Neural progenitor cell (in vitro differentiated cells): ENCODE measurements around the gene RAB1B. TPM values are rescaled to one million over a fixed set of nuclear protein-coding genes. Genes with fewer than 3 reads are reported as not detected.

ENCODE experiments used
- DNase-seq: peaks from one replicate; pipeline ENCODE4 v3.0.0-alpha.2; 2016; ENCODE audit warnings: low spot score
- H2AFZ ChIP-seq: fragments of 200-600 bp; sonication (generic); replicated peaks from 2 replicates; pipeline ENCODE4 v1.6.1; 2016; ENCODE audit warnings: antibody characterized with exemption
- H3F3A ChIP-seq: fragments of 200-600 bp; sonication (generic); 2 replicates; pipeline ENCODE4 v1.6.1; 2016; ENCODE audit warnings: antibody characterized with exemption, low read depth
- H3K27ac ChIP-seq: fragments of 200-600 bp; sonication (generic); 2 replicates; pipeline ENCODE4 v1.5.1; 2016; ENCODE audit warnings: mild to moderate bottlenecking
- H3K27me3 ChIP-seq: fragments of 200-600 bp; sonication (generic); 2 replicates; pipeline ENCODE4 v1.6.1; 2016; ENCODE audit warnings: mild to moderate bottlenecking, moderate library complexity
- H3K36me3 ChIP-seq: fragments of 200-600 bp; sonication (generic); 2 replicates; pipeline ENCODE4 v1.5.1; 2016
- H3K4me1 ChIP-seq: fragments of 200-600 bp; sonication (generic); 2 replicates; pipeline ENCODE4 v1.6.1; 2016; ENCODE audit warnings: mixed run types
- H3K4me2 ChIP-seq: fragments of 200-600 bp; sonication (generic); 2 replicates; pipeline ENCODE4 v1.6.1; 2016
- H3K4me3 ChIP-seq: fragments of 200-600 bp; sonication (generic); 2 replicates; pipeline ENCODE4 v1.5.1; 2016
- H3K79me2 ChIP-seq: fragments of 200-600 bp; sonication (generic); 2 replicates; pipeline ENCODE4 v1.6.1; 2016; ENCODE audit warnings: low read depth
- H3K9ac ChIP-seq: fragments of 200-600 bp; sonication (generic); 2 replicates; pipeline ENCODE4 v1.6.1; 2016
- H3K9me3 ChIP-seq: fragments of 200-600 bp; sonication (generic); 2 replicates; pipeline ENCODE4 v1.5.1; 2016; ENCODE audit warnings: low read depth
- H4K20me1 ChIP-seq: fragments of 200-600 bp; sonication (generic); 2 replicates; pipeline ENCODE4 v1.6.1; 2016; ENCODE audit warnings: low read depth
- H3K27ac Mint-ChIP-seq: 3 replicates; pipeline ENCODE4 v1.8.0; 2021; ENCODE audit warnings: mixed read lengths
- H3K27me3 Mint-ChIP-seq: 2 replicates; pipeline ENCODE4 v1.8.0; 2022; ENCODE audit warnings: low read depth, mild to moderate bottlenecking, inconsistent platforms, moderate library complexity, mixed read lengths; ENCODE audit not compliant: insufficient read depth
- H3K36me3 Mint-ChIP-seq: 3 replicates; pipeline ENCODE4 v1.8.0; 2021; ENCODE audit warnings: mixed read lengths
- H3K4me1 Mint-ChIP-seq: 3 replicates; pipeline ENCODE4 v1.8.0; 2021; ENCODE audit warnings: mixed read lengths
- H3K4me3 Mint-ChIP-seq: 3 replicates; pipeline ENCODE4 v1.8.0; 2021; ENCODE audit warnings: mild to moderate bottlenecking, moderate library complexity, mixed read lengths
- H3K9me3 Mint-ChIP-seq: 3 replicates; pipeline ENCODE4 v1.8.0; 2020; ENCODE audit warnings: mixed read lengths
- CTCF ChIP-seq: fragments of 200-600 bp; sonication (generic); IDR thresholded peaks from 2 replicates; pipeline ENCODE4 v1.5.1; 2017; ENCODE audit warnings: antibody characterized with exemption, mild to moderate bottlenecking
- EZH2 ChIP-seq: fragments of 200-600 bp; sonication (generic); IDR thresholded peaks from 2 replicates; pipeline ENCODE4 v1.6.1; 2017; ENCODE audit warnings: antibody characterized with exemption, mild to moderate bottlenecking, moderate library complexity
- EZH2phosphoT487 ChIP-seq: fragments of 200-600 bp; sonication (generic); IDR thresholded peaks from 2 replicates; pipeline ENCODE4 v1.6.1; 2017; ENCODE audit warnings: antibody characterized with exemption
- total RNA-seq: library from RNA; depleted of rRNA; stranded (reverse); fragments of >200 nt; gene quantifications from 2 replicates; pipeline ENCODE4 v1.2.3, GENCODE V29; 2015; ENCODE audit warnings: low replicate concordance

Gene RAB1B
- total RNA-seq, 1 donor from 2014 or later = 54.0 TPM

DNA sequence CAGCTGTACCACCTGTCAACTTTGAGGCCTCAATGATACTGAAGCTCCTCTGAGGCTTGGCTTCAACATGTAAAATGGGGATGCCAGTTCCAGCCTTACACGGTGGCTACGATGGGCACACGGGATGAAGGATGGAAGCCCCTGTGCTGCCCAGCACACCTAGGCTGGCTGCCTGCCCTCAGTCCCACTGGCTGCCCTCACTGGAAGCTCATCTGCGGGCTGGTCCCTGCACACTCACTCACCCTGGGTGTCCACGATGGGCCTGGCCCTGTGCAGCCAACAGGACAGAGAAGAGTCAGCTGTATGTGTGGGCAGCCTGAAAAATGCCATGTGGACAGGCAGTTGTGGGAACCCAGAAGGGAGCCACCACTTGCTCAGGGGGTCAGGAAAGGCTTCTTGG is 18.3 kb downstream of the RAB1B start:
- Histone ChIP-seq H3K9ac (no peak overlapping the region), H3K4me1 (peaks cover 12% of the 10 kb centered on the region), H3K4me3 (no peak overlapping the region), H3K27me3 (peaks cover 21% of the 10 kb centered on the region), H2AFZ (no peak overlapping the region), H3K9me3 (no peaks in the 10 kb centered on the region), H3K4me2 (no peak overlapping the region), H4K20me1 (peaks cover 47% of the 10 kb centered on the region), H3K27ac (no peak overlapping the region), H3K36me3 (no peaks in the 10 kb centered on the region), H3F3A (peaks cover 28% of the 10 kb centered on the region), H3K79me2 (peaks cover 8% of the 10 kb centered on the region)
- TF ChIP-seq EZH2 (no peak), CTCF (no peak), EZH2phosphoT487 (no peak)
- H3K4me1 Mint-ChIP-seq = peaks cover 45% of the 10 kb centered on the region
- no peaks in the 10 kb centered on the region for H3K9me3 Mint-ChIP-seq
- peaks cover 25% of the 10 kb centered on the region for H3K27me3 Mint-ChIP-seq
- peak overlapping the region; percentile 70 for H3K4me3 Mint-ChIP-seq
- no peaks in the 10 kb centered on the region for H3K36me3 Mint-ChIP-seq
- DNase-seq = no peak
- H3K27ac Mint-ChIP-seq = no peak overlapping the region

- Histone ChIP-seq H2AFZ (no peak overlapping the region), H3K9me3 (no peaks in the 10 kb centered on the region), H3F3A (peaks cover 31% of the 10 kb centered on the region), H4K20me1 (peaks cover 46% of the 10 kb centered on the region), H3K36me3 (no peaks in the 10 kb centered on the region), H3K4me3 (no peak overlapping the region), H3K4me1 (peaks cover 12% of the 10 kb centered on the region), H3K27me3 (peaks cover 28% of the 10 kb centered on the region), H3K27ac (no peak overlapping the region), H3K79me2 (peaks cover 8% of the 10 kb centered on the region), H3K4me2 (no peak overlapping the region), H3K9ac (no peak overlapping the region)
- DNase-seq = no peak
- Mint-ChIP-seq H3K27me3 (peaks cover 25% of the 10 kb centered on the region), H3K4me1 (peaks cover 40% of the 10 kb centered on the region), H3K9me3 (no peaks in the 10 kb centered on the region), H3K4me3 (peak overlapping the region; percentile 82), H3K27ac (peak overlapping the region; percentile 37), H3K36me3 (no peaks in the 10 kb centered on the region)
- TF ChIP-seq EZH2 (no peak), CTCF (no peak), EZH2phosphoT487 (no peak)
Observed at GRCh38 chr11:66287211-66287888, 18.9 kb downstream of the RAB1B start.

- peak overlapping the region; percentile 67 for H3K9ac ChIP-seq
Observed at GRCh38 chr11:66287889-66288670, 19.6 kb downstream of the RAB1B start.

More at GRCh38 chr11:66287889-66288670, 19.6 kb downstream of the RAB1B start:
- Histone ChIP-seq H3K79me2 (peaks cover 8% of the 10 kb centered on the region), H4K20me1 (peaks cover 45% of the 10 kb centered on the region), H3K4me1 (peaks cover 6% of the 10 kb centered on the region), H3K9me3 (no peaks in the 10 kb centered on the region), H3K27me3 (peaks cover 35% of the 10 kb centered on the region), H2AFZ (no peak overlapping the region), H3K36me3 (no peaks in the 10 kb centered on the region), H3K4me3 (peak overlapping the region; percentile 81), H3K4me2 (peak overlapping the region; percentile 80), H3F3A (peaks cover 26% of the 10 kb centered on the region), H3K27ac (no peak overlapping the region)
- Mint-ChIP-seq H3K4me3 (peak overlapping the region; percentile 98), H3K27ac (peak overlapping the region; percentile 96), H3K27me3 (peaks cover 32% of the 10 kb centered on the region), H3K4me1 (peaks cover 41% of the 10 kb centered on the region), H3K36me3 (no peaks in the 10 kb centered on the region), H3K9me3 (peaks cover 5% of the 10 kb centered on the region)
- DNase-seq = no peak
- no peak for TF ChIP-seq EZH2
- TF ChIP-seq CTCF = no peak
- TF ChIP-seq EZH2phosphoT487 = no peak
